Liver (tissue), 3 donors: ENCODE measurements around the gene SYDE2.

Experiments
- GABPA ChIP-seq, 2 donors: IDR thresholded peaks in 1 of 2; conservative IDR thresholded peaks in 1 of 2; 2 replicates each; pipeline ENCODE4 v1.6.1; 2016; ENCODE audit warnings: antibody characterized with exemption in 2 of 2, mild to moderate bottlenecking in 1 of 2, moderate library complexity in 1 of 2
- TAF1 ChIP-seq: conservative IDR thresholded peaks from 2 replicates; pipeline ENCODE4 v1.6.1; 2016; ENCODE audit warnings: antibody characterized with exemption, mild to moderate bottlenecking
- TF ChIP-seq, protein P1 (sequence below): fragments of 150-350 bp; IDR thresholded peaks from 2 replicates; pipeline ENCODE4 v1.5.1; 2017; ENCODE audit warnings: improper control_type of control experiment, low read depth, low read length; ENCODE audit not compliant: missing input control
- donor health status: healthy.
- donor health status: healthy.

DNA sequence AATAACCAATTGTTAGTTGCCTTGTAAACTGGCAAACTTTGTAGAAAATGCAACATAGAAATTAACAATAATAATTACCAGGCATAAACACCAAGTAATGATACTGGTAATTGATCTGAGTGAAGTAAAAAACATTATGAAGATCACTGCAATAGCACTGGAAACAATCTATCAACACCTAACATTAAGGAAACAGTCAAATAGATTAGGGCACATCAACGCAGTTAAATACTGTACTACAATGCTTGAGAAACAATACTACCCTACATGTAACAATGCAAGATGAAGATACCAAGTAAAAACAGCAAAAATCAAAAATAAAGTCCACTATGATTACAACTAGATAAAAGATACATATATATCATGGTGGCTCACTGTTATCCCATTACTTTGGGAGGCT, 16.6 kb downstream of the SYDE2 start:
- no peak for TF ChIP-seq TAF1
- TF ChIP-seq, protein P1, sequence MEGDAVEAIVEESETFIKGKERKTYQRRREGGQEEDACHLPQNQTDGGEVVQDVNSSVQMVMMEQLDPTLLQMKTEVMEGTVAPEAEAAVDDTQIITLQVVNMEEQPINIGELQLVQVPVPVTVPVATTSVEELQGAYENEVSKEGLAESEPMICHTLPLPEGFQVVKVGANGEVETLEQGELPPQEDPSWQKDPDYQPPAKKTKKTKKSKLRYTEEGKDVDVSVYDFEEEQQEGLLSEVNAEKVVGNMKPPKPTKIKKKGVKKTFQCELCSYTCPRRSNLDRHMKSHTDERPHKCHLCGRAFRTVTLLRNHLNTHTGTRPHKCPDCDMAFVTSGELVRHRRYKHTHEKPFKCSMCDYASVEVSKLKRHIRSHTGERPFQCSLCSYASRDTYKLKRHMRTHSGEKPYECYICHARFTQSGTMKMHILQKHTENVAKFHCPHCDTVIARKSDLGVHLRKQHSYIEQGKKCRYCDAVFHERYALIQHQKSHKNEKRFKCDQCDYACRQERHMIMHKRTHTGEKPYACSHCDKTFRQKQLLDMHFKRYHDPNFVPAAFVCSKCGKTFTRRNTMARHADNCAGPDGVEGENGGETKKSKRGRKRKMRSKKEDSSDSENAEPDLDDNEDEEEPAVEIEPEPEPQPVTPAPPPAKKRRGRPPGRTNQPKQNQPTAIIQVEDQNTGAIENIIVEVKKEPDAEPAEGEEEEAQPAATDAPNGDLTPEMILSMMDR: no peak
- TF ChIP-seq GABPA (IDR thresholded peaks at IDR 0.05 in 1 of 2, conservative IDR thresholded peaks at IDR 0.05 in 1 of 2): no peak
